ENCODE measurements around the gene APEH. TPM values are rescaled to one million over a fixed set of nuclear protein-coding genes. Genes with fewer than 3 reads are reported as not detected.
"Not testable (repeated sequence)": the region's sequence is repeated elsewhere in the genome, so short reads cannot be mapped to it uniquely, and the experiment has no call there.

The APEH gene
- total RNA-seq, 1 donor from 2014 or later: 126 TPM

GRCh38 chr3:49681543-49681942 lies 7.4 kb downstream of the APEH start:
- no peak for DNase-seq (ENCODE audit: low read depth)
- TF ChIP-seq CTCF (conservative IDR thresholded peaks at IDR 0.05; ENCODE audit: low read depth, low read length): no peak
- H3K4me3 ChIP-seq (ENCODE audit: low read depth, low read length): no peak overlapping the region

- no peak for DNase-seq (ENCODE audit: low read depth)
- no peak for TF ChIP-seq CTCF (conservative IDR thresholded peaks at IDR 0.05; ENCODE audit: low read depth, low read length)
- no peak overlapping the region for H3K4me3 ChIP-seq (ENCODE audit: low read depth, low read length)
Observed at GRCh38 chr3:49683162-49683561, 9.0 kb downstream of the APEH start.

GRCh38 chr3:49684453-49684852 lies 10.3 kb downstream of the APEH start:
- not testable (repeated sequence) for H3K4me3 ChIP-seq (ENCODE audit: low read depth, low read length); DNase-seq (ENCODE audit: low read depth)

- not testable (repeated sequence) for H3K4me3 ChIP-seq (ENCODE audit: low read depth, low read length); DNase-seq (ENCODE audit: low read depth)
Observed at GRCh38 chr3:49685103-49685502, 11.0 kb downstream of the APEH start.

GRCh38 chr3:49685846-49686245 lies 11.7 kb downstream of the APEH start:
- not testable (repeated sequence) for H3K4me3 ChIP-seq (ENCODE audit: low read depth, low read length); DNase-seq (ENCODE audit: low read depth)

- H3K4me3 ChIP-seq (ENCODE audit: low read depth, low read length): peak overlapping the region; percentile 45
- DNase-seq (ENCODE audit: low read depth): not testable (repeated sequence)
Observed at GRCh38 chr3:49686346-49686745, 12.2 kb downstream of the APEH start.

GRCh38 chr3:49686769-49687423 lies 12.7 kb downstream of the APEH start:
- not testable (repeated sequence) for DNase-seq (ENCODE audit: low read depth)
- peak overlapping the region; percentile 45 for H3K4me3 ChIP-seq (ENCODE audit: low read depth, low read length)

- not testable (repeated sequence) for H3K4me3 ChIP-seq (ENCODE audit: low read depth, low read length); DNase-seq (ENCODE audit: low read depth)
Observed at GRCh38 chr3:49687424-49687795, 13.3 kb downstream of the APEH start.

- peak overlapping the region; percentile 96 for H3K4me3 ChIP-seq (ENCODE audit: low read depth, low read length)
- DNase-seq (ENCODE audit: low read depth): not testable (repeated sequence)
Observed at GRCh38 chr3:49688338-49689045, 14.3 kb downstream of the APEH start.

GRCh38 chr3:49689046-49689907 lies 15.1 kb downstream of the APEH start, which contains the start of the genes MST1 and RNF123:
Gene MST1, minus strand, starts transcription at chr3:49689474. Its CDS starts 783 bp downstream, at chr3:49688691.
Gene RNF123, plus strand, starts transcription at chr3:49689557. Its CDS starts 1,609 bp downstream, at chr3:49691166.
- peak within 1 kb of the TSS; percentile 96 for H3K4me3 ChIP-seq (ENCODE audit: low read depth, low read length)
- TF ChIP-seq CTCF (conservative IDR thresholded peaks at IDR 0.05; ENCODE audit: low read depth, low read length): peak; percentile 38
- DNase-seq (ENCODE audit: low read depth): no peak

GRCh38 chr3:49689908-49690624 lies 15.9 kb downstream of the APEH start:
- DNase-seq (ENCODE audit: low read depth): not testable (repeated sequence)

GRCh38 chr3:49690856-49691255 lies 16.7 kb downstream of the APEH start:
- H3K4me3 ChIP-seq (ENCODE audit: low read depth, low read length); DNase-seq (ENCODE audit: low read depth): not testable (repeated sequence)

More at GRCh38 chr3:49689908-49690624, 15.9 kb downstream of the APEH start:
- peak overlapping the region; percentile 96 for H3K4me3 ChIP-seq (ENCODE audit: low read depth, low read length)

- not testable (repeated sequence) for DNase-seq (ENCODE audit: low read depth); H3K4me3 ChIP-seq (ENCODE audit: low read depth, low read length)
Observed at GRCh38 chr3:49691481-49691880, 17.3 kb downstream of the APEH start.

- not testable (repeated sequence) for H3K4me3 ChIP-seq (ENCODE audit: low read depth, low read length)
Observed at GRCh38 chr3:49694409-49695070, 20.4 kb downstream of the APEH start.

More at GRCh38 chr3:49694409-49695070, 20.4 kb downstream of the APEH start:
- DNase-seq (ENCODE audit: low read depth): not testable (repeated sequence)
